OCI-M2 (cell line): ENCODE data around the gene SGK2.

Experiments
- DNase-seq: peaks from one replicate; lab custom pipeline; 2025; ENCODE audit not compliant: unreplicated experiment; lab: John Stamatoyannopoulos, UW

Gene SGK2

DNA sequence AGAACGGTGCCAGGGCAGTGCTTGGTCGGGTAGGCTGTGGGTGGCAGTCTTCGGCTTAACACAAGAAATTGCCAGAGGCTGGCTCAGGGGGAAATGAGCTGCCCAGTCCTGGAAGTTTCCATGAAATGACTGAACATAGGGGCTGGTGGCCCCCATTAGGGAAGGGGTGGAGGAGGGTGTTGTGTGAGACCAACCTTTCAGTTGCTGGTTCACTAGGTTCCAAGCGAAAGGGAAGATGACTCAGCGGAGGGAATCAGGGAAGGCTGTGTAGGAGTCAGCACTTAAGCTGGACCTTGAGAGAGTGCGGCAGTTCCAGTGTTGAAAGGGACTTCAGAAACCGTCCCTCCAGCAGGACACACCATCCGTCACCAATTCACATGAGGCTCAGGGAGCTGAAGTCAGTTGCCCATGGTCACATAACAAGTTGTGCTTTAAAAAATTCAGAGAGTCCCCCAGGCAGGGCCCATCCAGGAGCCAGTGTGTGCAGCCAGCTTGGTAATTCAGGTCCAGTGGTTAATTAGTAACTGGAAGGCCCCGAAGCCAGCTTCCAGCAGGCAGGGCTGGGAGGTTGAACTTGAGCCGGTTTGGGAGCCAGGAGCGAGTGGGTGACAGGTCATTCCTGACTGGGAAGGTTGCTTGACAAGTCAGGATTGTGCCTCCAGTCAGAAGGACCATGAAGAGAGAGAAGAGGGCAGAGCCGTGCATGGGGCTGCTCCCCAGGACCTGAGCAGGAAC lies at the start of gene SGK2:
Gene SGK2, plus strand, starts transcription at position 616 of the 735 bp plus-strand sequence. CDS start 7,469 bp downstream, outside the sequence.
- no peak for DNase-seq

GRCh38 chr20:43511879-43512278 lies 46.9 kb upstream of the SGK2 start:
- DNase-seq = no peak

DNA sequence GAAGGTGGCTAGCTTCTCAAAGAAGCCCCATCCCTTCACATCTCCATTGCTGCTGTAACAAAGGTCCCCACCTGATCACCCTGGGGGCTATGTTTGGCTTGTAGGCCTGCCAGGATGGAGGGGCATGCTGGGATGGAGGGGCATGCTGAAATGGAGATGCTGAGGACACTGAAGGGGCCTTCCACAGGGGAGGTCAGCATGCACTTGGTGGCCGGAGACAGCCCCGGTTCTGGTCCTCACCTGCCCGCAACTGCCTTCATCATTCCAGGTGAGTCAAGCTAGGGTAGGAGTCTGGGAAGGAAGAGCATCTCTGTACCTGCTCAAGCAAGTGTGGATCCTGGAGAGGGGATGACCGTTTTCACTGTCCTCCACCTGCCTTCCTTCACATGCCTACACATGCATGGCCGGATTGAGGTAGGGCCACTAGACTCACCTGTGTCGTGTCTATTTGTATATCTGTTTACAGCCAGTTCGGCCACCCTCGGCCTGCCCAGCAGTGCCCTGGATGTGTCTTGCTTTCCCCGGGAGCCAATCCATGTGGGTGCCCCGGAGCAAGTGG lies 45.4 kb upstream of the SGK2 start:
- DNase-seq = no peak

DNA sequence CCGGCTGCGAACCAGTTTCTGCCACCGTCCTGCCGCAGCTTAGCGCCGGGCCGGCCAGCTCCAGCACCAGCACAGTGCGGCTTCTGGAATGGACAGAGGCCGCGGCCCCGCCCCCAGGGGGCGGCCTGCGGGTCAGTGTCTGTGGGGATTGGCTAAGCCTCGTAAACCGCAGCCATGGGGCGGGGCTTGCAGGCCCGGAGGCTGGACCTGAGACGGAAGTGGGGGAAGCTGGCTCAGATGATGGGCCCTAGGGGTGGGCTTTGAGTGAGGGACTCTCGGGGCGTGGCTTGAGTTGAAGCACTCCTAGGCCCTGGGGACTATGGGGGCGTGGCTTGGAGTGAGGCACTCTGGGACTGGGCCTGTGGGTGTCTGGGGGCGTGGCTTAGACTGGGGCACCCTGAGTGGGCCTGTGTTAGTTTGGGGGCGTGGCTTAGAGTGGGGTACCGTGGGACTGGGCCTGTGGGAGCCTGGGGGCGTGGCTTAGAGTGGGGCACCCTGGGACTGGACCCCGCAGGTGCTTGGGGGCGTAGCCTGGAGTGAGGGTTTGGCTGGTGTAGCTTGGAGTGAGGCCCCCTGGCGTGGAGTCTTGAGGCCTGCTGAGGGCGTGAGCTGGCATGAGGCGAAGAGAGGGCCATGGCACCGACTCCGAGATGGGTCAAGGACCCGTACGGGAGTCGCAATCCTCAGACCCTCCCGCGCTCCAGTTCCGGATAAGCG lies 44.7 kb upstream of the SGK2 start:
- DNase-seq = peak; percentile 74

DNA sequence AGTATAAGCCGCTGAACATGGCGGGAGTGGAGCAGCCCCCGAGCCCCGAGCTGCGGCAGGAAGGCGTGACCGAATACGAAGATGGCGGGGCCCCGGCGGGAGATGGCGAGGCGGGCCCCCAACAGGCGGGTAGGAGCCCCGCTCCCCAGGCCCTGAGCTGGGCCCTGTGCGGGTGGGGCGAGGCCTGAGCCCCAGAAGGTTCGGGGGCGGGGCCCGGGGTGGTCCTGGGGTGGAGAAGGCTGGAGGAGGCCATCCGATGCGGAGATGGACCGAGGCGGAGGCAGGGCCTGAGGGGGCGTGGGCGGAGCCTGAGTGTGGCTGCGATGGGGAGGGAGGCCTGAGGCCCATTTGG lies 44.2 kb upstream of the SGK2 start:
- DNase-seq = no peak

GRCh38 chr20:43515628-43516027 lies 43.2 kb upstream of the SGK2 start:
- no peak for DNase-seq

DNA sequence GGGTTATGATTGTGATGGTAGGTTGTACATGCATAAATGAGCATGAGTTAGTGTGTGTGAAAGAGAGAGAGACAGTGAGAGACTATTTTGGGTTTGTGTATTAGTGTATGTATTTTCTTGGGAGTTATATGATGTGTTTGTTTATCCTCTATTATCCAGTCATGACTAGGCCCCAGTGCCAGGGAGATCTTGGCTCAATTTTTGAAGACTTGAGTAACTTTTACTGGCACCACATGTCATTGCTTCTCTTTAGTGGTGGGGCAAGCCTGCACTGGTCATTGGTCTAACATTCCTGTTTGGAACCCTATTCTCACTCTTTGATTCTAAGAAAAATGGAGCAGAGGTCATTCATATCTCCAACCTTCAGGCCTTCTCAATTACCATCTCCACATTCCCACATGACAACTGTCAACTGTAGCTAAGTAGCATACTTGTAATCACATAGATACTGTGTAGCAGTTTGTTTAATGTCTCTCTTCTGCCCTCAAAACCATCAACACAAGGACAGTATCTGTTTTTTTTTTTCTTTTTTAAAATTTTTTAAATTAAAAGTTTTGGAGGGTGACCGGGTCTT lies 42.5 kb upstream of the SGK2 start:
- DNase-seq = no peak

DNA sequence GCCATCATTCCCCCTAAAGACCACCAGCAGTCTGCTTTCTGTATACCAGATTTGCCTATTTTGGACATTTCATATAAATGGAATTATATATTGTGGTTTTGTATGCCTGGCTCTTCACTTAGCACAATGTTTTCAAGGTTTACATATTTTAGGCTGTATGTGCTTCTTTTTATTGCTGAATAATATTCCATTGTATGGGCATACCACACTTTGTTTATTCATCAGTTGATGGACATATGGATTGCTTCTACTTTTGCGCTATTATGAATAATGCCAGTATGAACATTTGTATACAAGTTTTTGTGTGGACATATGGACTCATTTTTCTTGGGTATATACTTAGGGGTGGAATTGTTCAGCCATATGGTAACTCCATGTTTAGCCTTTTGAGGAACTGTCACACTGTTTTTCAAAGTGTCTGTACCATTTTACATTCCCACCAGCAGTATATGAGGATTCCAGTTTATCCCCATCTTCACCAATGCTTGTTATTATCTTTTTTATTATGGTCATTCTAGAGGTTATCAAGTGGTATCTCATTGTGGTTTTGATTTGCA lies 38.7 kb upstream of the SGK2 start:
- no peak for DNase-seq

DNA sequence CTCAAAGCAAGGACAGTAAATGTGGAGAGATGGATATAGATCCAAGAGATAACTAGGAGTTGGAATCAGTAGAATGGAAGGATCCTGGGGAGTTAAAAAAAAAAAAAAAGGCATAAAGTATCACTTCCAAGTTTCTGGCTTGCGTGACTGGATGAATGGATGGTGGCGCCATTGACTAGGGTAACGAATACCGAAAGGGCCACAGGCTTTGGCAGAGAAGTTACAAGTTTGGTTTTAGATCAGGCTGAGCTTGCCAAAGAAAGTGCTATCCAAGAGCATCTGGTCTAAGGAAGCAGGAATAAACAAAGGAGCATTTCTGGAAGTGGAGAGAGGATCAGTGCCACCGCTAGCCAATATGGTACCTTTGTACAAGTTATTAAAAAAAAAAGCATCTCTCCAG lies 33.8 kb upstream of the SGK2 start:
- no peak for DNase-seq

DNA sequence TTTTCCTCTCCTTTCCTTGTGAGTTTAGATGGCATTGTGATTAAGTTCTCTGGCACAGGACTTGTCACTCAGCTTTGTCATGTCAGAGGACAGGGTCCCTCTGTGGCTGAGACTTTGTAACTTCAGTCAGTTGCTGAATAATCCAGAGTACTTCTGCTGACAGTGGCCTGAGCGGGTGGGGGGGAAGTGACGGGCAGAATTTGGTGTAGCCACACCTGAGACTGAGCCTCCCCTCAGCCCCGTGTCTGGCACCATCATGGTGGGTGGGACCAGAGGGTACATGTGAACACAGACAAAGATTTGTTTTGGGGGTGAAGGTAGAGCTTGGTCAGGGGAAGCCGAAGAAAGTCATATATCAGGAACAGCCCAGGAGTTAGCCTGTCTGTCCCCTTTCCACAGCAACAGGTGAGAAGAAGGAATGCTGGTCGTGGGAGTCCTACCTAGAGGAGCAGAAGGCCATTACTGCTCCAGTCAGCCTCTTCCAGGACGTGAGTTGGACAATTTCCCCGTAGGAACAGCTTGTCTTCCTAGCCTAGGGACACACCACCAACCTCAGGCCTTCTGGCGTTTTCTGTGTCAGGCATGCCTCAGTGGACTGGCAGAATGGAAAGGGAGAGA lies 30.5 kb upstream of the SGK2 start:
- DNase-seq = no peak

DNA sequence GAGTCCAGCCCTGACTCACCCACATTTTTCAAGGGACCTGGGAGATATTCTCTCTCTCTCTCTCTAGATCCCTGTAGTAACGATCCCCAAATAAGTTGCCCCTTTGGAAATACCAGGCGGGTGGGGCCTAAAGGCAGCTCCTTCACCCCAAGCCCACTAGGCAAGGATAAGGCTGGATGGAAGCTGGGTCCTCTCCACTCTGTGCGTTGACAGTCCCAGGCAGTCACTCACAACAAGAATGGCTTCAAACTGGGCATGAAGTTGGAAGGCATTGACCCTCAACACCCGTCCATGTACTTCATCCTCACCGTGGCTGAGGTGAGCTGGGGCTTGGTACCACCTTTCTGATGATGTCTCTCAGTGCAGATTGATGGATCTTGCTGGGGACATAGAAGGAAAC lies 29.8 kb upstream of the SGK2 start:
- no peak for DNase-seq

GRCh38 chr20:43529457-43530153 lies 29.2 kb upstream of the SGK2 start:
- no peak for DNase-seq

GRCh38 chr20:43530321-43531090 lies 28.3 kb upstream of the SGK2 start:
- DNase-seq = no peak

GRCh38 chr20:43531091-43531443 lies 27.8 kb upstream of the SGK2 start:
- no peak for DNase-seq

DNA sequence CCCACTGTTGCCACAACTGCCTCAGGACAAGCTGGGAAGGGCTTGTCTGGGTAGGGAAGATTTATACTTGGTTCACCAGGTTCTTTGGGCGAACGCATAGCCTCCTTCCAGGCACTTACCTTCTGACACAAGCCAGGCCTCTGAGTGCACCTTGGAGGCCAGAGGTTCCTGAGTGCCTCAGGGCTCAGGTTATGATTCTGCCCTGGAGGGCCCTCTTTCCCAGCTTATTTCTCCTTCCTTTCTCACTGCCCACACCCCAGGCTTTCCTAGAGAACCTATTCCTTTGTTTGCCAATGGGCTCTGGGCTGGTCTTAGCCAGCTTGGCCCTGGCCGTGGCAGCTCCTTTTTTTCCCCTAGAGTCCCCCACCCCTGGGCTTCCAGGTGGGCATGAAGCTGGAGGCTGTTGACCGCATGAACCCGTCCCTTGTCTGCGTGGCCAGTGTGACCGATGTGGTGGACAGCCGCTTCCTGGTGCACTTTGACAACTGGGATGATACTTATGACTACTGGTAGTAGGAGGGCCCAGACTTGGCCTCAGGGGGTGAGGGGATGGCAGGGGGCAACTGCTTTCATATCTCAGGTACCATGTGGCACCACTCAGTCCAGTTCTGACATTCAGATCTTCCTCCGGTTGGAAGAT lies 26.3 kb upstream of the SGK2 start:
- no peak for DNase-seq

GRCh38 chr20:43533060-43533459 lies 25.8 kb upstream of the SGK2 start:
- DNase-seq = no peak

GRCh38 chr20:43534016-43534415 lies 24.8 kb upstream of the SGK2 start:
- no peak for DNase-seq

DNA sequence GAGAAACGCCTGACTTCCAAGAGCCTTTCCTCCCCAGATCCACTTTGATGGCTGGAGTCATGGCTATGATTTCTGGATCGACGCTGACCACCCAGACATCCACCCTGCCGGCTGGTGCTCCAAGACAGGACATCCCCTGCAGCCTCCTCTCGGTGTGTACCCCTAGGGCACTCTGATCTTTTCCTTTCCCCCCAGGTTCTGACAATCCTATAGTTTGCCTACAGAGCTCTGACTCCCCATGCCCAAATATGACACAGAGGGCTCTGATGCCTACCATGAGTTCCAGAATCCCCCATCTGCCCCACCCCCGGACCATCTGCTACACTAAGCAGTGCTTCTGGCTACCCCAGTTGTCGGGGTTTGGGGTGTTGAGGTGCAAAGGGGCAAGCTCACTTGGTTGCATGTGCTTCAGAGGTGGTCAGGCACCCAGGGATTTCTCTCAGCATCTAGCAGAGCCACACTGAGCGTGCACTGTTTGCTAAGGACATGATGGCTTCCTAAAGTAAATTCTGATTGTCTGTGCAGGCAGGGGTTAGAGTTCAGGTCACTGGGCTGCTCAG lies 24.0 kb upstream of the SGK2 start:
- DNase-seq = no peak

DNA sequence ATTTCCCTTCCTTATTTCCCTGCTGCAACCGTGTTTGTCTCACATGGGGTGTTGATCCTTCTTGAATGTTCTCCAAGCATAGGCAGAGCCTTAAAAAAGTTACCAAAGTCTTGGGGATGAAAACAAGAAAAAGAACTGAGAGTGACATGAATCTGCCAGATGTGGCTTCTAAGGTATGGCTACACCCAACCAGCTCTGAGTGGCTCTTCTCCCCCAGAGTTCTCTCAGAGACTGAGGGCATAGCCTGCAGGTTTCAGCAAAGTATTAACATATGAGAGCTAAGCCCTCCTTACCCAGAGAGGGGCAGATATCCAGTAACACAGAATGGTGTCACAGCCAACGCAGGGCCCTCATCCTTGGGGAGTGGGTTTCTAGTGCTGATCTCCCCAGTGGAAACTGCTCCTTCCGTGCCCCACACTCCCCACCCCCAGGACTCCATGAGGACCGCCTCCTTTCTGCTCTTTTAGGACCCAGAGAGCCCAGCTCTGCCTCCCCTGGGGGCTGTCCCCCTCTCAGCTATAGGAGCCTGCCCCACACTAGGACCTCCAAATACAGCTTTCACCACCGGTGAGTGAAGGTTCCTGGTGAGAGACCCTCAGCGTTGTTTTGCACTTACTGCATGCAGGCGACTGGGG lies 23.3 kb upstream of the SGK2 start:
- no peak for DNase-seq
